Mucosa of rectum (tissue), 2 donors: ENCODE data around the gene SSTR3.

Experiments used
- H3K27ac ChIP-seq, 2 donors: one replicate each; pipeline ENCODE4 v1.7.0; 2013; ENCODE audit warnings: inconsistent platforms in 2 of 2, low read depth in 2 of 2, low read length in 2 of 2
- H3K27me3 ChIP-seq, 2 donors: one replicate each; pipeline ENCODE4 v1.7.0; 2013; ENCODE audit warnings: low read length in 2 of 2; ENCODE audit not compliant: control insufficient read depth in 2 of 2, insufficient read depth in 2 of 2
- H3K36me3 ChIP-seq, 2 donors: one replicate each; pipeline ENCODE4 v1.7.0; 2013; ENCODE audit warnings: low read length in 2 of 2; ENCODE audit not compliant: control insufficient read depth in 2 of 2, insufficient read depth in 2 of 2
- H3K4me1 ChIP-seq, 2 donors: one replicate each; pipeline ENCODE4 v1.7.0; 2013; ENCODE audit warnings: low read length in 2 of 2, mild to moderate bottlenecking in 1 of 2; ENCODE audit not compliant: control insufficient read depth in 2 of 2, insufficient read depth in 2 of 2
- H3K4me3 ChIP-seq, 2 donors: one replicate each; pipeline ENCODE4 v1.7.0; 2013; ENCODE audit warnings: low read length in 2 of 2
- H3K9ac ChIP-seq, 2 donors: one replicate each; pipeline ENCODE4 v1.7.0; 2013; ENCODE audit warnings: low read length in 2 of 2, low read depth in 1 of 2, mild to moderate bottlenecking in 1 of 2
- H3K9me3 ChIP-seq, 2 donors: one replicate each; pipeline ENCODE4 v1.7.0; 2013; ENCODE audit warnings: low read length in 2 of 2; ENCODE audit not compliant: control insufficient read depth in 2 of 2
- donor health status: healthy.
- donor health status: Normal muscosa, but diverticular disease.

The SSTR3 gene

DNA sequence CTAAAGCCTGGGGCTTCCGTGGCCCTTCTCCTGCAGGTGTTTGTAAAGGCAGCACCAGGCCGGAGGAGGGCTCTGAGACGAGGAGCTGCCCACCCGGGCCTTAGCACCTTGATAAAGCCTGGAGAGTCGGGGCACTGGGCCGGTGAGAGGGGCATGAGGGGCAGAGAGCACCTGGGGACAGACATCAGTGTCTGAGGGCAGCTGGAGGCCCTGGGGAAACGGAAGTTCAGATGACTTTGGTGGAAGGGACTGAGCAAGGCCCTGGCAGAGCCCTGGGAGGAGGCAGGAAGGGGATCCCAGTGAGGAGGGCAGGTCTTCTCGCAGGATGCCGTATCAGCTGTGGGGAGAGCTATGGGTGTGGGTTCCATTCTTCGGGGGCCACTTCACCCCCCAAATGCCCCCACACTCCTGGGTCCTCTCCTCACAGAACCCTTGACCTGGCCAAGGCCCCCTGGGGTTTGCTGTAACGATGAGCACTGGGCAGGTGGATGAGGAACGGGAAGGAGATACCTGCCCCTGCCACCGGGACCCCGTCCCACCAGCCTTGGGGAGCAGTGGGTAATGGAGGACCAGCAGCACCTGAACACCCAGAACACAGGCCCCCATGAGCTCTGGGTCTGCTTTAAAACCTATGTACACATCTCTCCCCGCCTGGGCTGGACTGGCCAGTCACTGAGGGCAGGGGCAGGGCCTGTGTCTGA lies 31.6 kb downstream of the SSTR3 start:
- H3K27me3 ChIP-seq, result no peaks in the 10 kb centered on the region
- no peaks in the 10 kb centered on the region for H3K36me3 ChIP-seq
- H3K27ac ChIP-seq, result peak overlapping the region; percentile 32 to 41
- H3K4me3 ChIP-seq, result no peak overlapping the region
- peaks cover 48 to 49% of the 10 kb centered on the region in 2 donors for H3K4me1 ChIP-seq
- no peaks in the 10 kb centered on the region for H3K9me3 ChIP-seq
- peak overlapping the region in 1 of 2 donors; percentile 44 for H3K9ac ChIP-seq

DNA sequence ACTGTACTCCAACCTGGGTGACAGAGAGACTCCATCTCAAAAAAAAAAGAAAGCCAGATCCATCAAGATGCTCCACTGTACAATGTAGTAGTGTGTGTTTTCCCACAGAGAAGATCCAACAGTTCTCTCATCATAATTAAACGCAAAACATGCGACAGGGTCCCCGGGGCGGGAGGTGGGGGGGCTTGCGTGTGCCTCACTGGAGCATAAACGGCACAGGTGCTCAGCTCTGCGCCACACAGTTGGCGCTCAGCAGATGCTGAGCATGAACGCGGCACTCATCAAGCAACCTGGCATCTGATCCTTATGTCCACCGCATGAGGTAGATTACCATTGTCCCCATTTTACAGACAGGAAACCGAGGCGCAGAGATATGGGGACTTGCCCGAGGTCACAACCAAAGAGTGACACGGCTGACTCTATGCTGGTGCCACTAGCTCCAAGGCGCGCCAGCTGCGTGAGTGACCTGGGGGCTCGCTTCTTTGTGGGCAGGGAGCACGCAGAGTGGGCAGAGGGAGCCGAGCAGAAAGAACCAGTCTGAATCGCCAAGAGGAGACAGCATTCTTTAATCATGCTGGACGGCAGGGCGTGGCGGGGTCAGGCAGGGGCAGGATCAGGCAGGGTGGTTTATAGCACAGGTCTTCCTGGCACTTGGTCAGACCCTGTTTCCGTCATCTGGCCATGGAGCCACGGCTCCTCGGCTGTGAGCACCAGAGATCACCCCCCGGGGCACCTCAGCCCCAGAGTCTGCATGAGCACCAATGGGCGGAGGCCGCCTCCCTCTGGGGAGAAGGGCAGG lies 32.5 kb downstream of the SSTR3 start:
- Histone ChIP-seq H3K4me3 (no peak overlapping the region), H3K4me1 (peaks cover 48 to 50% of the 10 kb centered on the region in 2 donors), H3K9me3 (no peaks in the 10 kb centered on the region), H3K27me3 (no peaks in the 10 kb centered on the region), H3K36me3 (no peaks in the 10 kb centered on the region), H3K9ac (peak overlapping the region in 1 of 2 donors; percentile 44), H3K27ac (peak overlapping the region; percentile 41 to 43)

DNA sequence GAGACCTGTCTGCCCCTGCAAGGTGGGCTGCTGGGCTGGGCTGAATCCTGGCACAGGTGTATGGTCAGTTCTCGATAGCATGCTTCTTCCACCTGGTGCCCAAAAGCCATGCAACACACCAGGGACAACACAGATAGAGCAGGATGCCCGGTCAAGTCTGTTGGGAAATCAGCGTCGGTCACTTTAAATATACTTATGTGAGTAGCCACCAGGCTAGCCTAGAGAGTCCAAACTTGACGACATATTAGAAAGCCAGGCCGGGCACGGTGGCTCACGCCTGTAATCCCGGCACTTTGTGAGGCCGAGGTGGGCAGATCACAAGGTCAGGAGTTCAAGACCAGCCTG lies 33.2 kb downstream of the SSTR3 start:
- no peaks in the 10 kb centered on the region for H3K9me3 ChIP-seq
- no peaks in the 10 kb centered on the region for H3K36me3 ChIP-seq
- no peaks in the 10 kb centered on the region for H3K27me3 ChIP-seq
- H3K9ac ChIP-seq, result peak overlapping the region in 1 of 2 donors; percentile 49
- peak overlapping the region; percentile 71 to 74 for H3K27ac ChIP-seq
- H3K4me1 ChIP-seq, result peaks cover 48 to 50% of the 10 kb centered on the region in 2 donors
- H3K4me3 ChIP-seq, result no peak overlapping the region

DNA sequence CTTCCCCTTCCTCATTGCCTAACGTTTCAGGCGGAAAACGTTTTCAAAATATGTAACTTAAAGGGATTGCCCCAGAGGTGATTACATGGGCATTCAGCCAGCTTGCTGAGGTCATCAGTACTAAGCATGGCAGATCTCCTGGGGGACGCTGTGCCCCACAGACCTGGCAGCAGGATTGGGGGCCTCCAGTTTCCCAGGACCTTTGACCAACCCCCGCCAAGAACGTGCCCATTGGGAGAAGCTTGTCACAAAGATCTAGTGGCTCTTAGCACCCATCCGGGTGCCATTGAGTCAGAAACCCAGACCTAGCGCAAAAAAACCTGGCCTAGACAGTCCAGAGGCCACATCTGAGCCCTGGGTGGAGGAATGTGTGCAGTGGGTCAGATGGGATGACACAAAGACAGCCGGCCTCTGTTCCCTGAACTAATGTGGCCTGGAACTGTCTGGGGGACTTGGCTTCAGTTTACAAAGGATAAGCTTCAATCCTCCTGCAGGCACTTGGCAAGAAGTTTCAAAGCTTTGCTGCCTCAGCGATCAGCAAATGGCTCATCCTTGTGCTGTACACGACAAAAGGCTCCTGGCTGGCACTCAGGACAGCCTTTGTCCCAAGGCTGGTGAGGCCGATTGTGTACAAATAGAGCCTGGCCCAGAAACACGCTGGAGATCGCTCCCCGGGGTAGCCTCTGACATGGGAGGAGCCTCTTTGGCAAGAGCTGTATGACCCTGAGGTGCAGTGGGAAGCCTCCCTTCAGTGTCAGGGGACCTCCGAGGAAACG lies 33.7 kb downstream of the SSTR3 start:
- no peaks in the 10 kb centered on the region for H3K9me3 ChIP-seq
- peak overlapping the region; percentile 49 to 63 for H3K9ac ChIP-seq
- H3K4me1 ChIP-seq, result peaks cover 48 to 50% of the 10 kb centered on the region in 2 donors
- H3K27me3 ChIP-seq, result no peaks in the 10 kb centered on the region
- peak overlapping the region; percentile 71 to 74 for H3K27ac ChIP-seq
- H3K36me3 ChIP-seq, result no peaks in the 10 kb centered on the region
- no peak overlapping the region for H3K4me3 ChIP-seq

DNA sequence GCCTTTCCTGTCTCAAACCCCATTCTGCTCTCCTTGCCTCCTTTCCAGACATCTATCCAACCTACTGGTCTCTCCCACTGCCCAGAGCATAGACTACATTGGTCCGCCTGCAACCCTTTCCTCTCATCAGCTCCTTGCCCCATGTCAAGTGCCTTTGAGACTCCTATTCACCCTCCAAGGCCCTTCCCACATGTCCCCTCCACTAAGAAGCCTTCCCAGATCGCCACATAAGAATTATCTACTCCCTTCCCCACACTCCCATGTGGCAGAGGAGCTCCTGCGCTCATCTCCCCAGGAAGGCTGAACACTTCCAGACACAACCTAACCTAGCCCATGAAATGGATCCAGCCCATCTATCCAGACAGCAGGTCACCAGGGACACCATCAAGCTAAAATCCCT lies 34.5 kb downstream of the SSTR3 start:
- no peaks in the 10 kb centered on the region for H3K36me3 ChIP-seq
- H3K9me3 ChIP-seq, result no peaks in the 10 kb centered on the region
- no peak overlapping the region for H3K4me3 ChIP-seq
- no peaks in the 10 kb centered on the region for H3K27me3 ChIP-seq
- peak overlapping the region; percentile 71 to 74 for H3K27ac ChIP-seq
- H3K4me1 ChIP-seq, result peaks cover 48 to 50% of the 10 kb centered on the region in 2 donors
- no peak overlapping the region for H3K9ac ChIP-seq

DNA sequence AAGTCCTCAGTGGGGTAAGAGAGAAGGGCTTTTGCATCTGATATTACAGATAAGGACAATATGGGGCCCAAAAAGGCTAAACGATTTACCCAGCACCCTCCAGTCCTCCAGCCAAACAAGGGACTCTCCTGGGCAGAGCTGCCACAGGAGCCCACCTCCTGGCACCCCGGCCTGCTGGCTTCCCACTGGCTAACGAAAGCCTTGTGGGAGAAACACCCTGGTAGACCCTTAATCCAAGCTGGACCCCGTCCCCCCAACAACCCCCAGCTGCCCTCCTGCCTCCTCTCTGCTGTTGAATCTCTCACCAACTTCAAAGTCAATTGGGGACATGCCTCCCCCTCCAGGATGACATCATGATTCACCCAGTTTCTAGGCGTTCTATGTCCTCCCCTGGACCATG lies 35.1 kb downstream of the SSTR3 start:
- no peak overlapping the region for H3K4me3 ChIP-seq
- no peaks in the 10 kb centered on the region for H3K9me3 ChIP-seq
- H3K27ac ChIP-seq, result peak overlapping the region in 1 of 2 donors; percentile 72
- no peaks in the 10 kb centered on the region for H3K27me3 ChIP-seq
- H3K36me3 ChIP-seq, result no peaks in the 10 kb centered on the region
- H3K4me1 ChIP-seq, result peaks cover 48 to 50% of the 10 kb centered on the region in 2 donors
- H3K9ac ChIP-seq, result peak overlapping the region in 1 of 2 donors; percentile 18

DNA sequence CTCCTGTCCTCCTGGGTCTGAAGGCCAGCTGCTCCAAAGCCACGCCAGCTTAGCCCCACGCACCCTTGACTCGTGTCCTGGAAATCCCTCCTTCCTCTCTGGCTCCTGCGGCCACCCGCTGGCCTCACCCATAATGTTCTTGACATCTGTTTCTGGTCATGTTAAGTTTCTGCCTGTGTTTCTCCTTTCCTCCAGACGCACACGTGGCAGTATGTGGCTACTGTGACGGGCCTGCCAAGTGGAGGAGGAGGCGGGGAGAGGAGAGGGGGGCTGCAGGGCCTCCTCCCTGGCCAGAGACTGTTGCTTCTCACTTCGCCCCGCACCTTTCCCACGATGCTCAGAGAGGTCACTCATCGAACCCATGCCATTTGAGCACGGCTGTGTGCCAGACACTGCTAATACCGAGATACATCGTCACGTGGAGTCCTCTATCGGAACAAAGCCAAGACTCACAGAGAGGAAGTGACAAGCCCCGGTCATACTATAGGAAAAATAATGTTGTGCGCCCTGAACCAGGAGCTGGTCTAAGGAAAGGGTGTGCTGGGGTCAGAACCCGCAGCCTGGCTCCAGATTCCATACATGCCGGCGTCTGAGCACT lies 35.7 kb downstream of the SSTR3 start:
- Histone ChIP-seq H3K27ac (peak overlapping the region; percentile 34 to 72), H3K4me1 (peaks cover 48 to 50% of the 10 kb centered on the region in 2 donors), H3K4me3 (no peak overlapping the region), H3K27me3 (no peaks in the 10 kb centered on the region), H3K9ac (peak overlapping the region in 1 of 2 donors; percentile 34), H3K9me3 (no peaks in the 10 kb centered on the region), H3K36me3 (no peaks in the 10 kb centered on the region)

DNA sequence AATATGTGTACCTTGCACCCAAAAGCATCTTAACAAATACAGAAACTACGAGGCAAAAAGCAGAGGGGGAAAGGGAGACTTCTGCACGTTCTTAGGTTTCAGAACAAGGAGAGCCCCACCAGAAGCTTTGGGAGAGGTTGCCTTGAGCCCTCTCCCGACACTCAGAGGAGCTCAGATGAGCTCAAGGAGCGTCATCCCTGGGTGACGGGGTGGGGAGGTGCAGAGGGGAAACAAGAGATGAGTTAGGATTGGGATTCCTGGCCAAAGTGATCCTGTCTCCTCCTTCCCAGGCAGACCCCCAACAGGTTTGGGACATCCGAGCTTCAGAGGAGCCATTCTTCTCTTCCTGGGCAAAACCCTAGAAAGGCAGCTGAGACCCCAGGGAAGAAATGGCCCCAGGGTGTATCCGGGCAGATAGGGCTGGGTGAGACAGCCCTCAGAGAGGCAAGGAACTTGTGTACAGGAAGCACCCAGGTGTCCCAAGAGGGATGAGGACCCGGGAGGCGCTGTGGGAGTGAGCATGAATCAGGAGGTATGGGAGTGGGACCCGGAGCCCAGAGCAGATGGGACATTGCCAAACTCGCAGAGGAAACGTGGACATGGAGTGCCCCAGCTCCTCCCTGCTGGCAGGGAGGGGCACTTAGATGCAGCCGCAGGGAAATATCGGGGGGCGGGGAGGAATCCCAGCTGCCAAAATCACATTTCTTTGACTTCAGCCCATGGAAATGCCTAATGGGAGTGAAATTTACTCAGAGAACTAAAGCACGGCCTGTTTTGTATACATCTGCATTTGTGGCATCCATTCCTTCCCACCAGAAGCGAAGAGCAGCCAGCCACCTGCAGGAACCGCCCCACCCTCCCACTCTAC lies 36.6 kb downstream of the SSTR3 start:
- peaks cover 47 to 48% of the 10 kb centered on the region in 2 donors for H3K4me1 ChIP-seq
- H3K9ac ChIP-seq, result peak overlapping the region in 1 of 2 donors; percentile 34
- H3K36me3 ChIP-seq, result no peaks in the 10 kb centered on the region
- H3K27ac ChIP-seq, result peak overlapping the region in 1 of 2 donors; percentile 72
- no peaks in the 10 kb centered on the region for H3K9me3 ChIP-seq
- H3K4me3 ChIP-seq, result no peak overlapping the region
- no peaks in the 10 kb centered on the region for H3K27me3 ChIP-seq

DNA sequence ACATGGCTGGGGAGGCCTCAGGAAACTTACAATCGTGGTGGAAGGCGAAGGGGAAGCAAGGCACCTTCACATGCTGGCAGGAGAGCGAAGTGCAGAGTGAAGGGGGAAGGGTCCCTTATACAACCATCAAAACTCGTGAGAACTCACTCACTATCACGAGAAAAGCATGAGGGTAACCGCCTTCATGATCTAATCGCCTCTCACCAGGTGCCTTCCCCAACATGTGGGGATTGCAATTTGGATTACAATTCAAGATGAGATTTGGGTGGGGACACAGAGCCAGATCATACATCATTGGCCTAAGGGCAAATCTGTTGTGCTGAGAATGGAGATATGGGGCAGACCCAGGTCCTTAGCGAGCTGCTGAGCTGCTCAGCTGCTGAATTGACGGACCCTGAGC lies 37.3 kb downstream of the SSTR3 start:
- H3K27me3 ChIP-seq, result no peaks in the 10 kb centered on the region
- no peak overlapping the region for H3K9ac ChIP-seq
- no peaks in the 10 kb centered on the region for H3K36me3 ChIP-seq
- H3K4me3 ChIP-seq, result no peak overlapping the region
- peaks cover 40 to 42% of the 10 kb centered on the region in 2 donors for H3K4me1 ChIP-seq
- H3K27ac ChIP-seq, result no peak overlapping the region
- H3K9me3 ChIP-seq, result no peaks in the 10 kb centered on the region
